Esophagus squamous epithelium (tissue), 5 donors: ENCODE results near the gene TPPP2. TPM values are rescaled to one million over a fixed set of nuclear protein-coding genes. Genes with fewer than 3 reads are reported as not detected.

Source experiments
- DNase-seq: peaks from one replicate; lab custom pipeline; 2025; lab: John Stamatoyannopoulos, UW
- H3K27ac ChIP-seq, 4 donors: fragments of 200-600 bp; sonication (generic); one replicate each; pipeline ENCODE4 v1.5.1; 2016 to 2019; ENCODE audit warnings: mild to moderate bottlenecking in 1 of 4
- H3K27me3 ChIP-seq, 4 donors: fragments of 200-600 bp; sonication (generic); 1 replicate in 3 of 4; 2 replicates in 1 of 4; pipeline versions ENCODE4 v1.5.1 to v1.6.0; 2017 to 2021; ENCODE audit warnings: antibody characterized with exemption in 1 of 4
- H3K36me3 ChIP-seq, 3 donors: fragments of 200-600 bp; sonication (generic); one replicate each; pipeline ENCODE4 v1.5.1; 2016 to 2019
- H3K4me1 ChIP-seq, 3 donors: fragments of 200-600 bp; sonication (generic); one replicate each; pipeline ENCODE4 v1.5.1; 2017 to 2019
- H3K4me3 ChIP-seq, 4 donors: fragments of 200-600 bp; sonication (generic); 1 replicate in 3 of 4; 2 replicates in 1 of 4; pipeline ENCODE4 v1.5.1; 2016 to 2019; ENCODE audit warnings: mild to moderate bottlenecking in 2 of 4, moderate library complexity in 1 of 4
- H3K9me3 ChIP-seq, 3 donors: fragments of 200-600 bp; sonication (generic); one replicate each; pipeline ENCODE4 v1.5.1; 2016 to 2019
- POLR2A ChIP-seq, 4 donors: fragments of 450-650 bp; IDR thresholded peaks; one replicate each; pipeline ENCODE4 v1.6.1; 2017; ENCODE audit warnings: antibody characterized with exemption in 4 of 4, mild to moderate bottlenecking in 4 of 4, moderate library complexity in 3 of 4
- WGBS, 2 donors: methylation state at CpG; one replicate each; pipeline ENCODE4 v1.1.5; 2018; 5-methylcytosine and 5-hydroxymethylcytosine counted together
- intact Hi-C: fragments of 100-400 bp; cut with DNase I; formaldehyde crosslinking; loops from one replicate; pipeline ENCODE4 v1.15.0; 2022
- total RNA-seq, 4 donors: library from RNA; depleted of rRNA; stranded (reverse); fragments of >200 nt; gene quantifications; one replicate each; pipeline ENCODE4 v1.1.0, GENCODE V29; 2016
- TF ChIP-seq, protein P1 (sequence below), 6 experiments: fragments of 450-650 bp in 4 of 6; fragments of 200-600 bp in 2 of 6; sonication (generic) in 2 of 6; IDR thresholded peaks; one replicate each; pipeline ENCODE4 v1.5.1; 2016 to 2019; ENCODE audit warnings: antibody characterized with exemption in 6 of 6, mild to moderate bottlenecking in 4 of 6, moderate library complexity in 4 of 6
- donor health status: DM: yes; HTN: yes; CAD: no.

Gene TPPP2
- total RNA-seq, 4 donors from 2014 or later: not detected

DNA sequence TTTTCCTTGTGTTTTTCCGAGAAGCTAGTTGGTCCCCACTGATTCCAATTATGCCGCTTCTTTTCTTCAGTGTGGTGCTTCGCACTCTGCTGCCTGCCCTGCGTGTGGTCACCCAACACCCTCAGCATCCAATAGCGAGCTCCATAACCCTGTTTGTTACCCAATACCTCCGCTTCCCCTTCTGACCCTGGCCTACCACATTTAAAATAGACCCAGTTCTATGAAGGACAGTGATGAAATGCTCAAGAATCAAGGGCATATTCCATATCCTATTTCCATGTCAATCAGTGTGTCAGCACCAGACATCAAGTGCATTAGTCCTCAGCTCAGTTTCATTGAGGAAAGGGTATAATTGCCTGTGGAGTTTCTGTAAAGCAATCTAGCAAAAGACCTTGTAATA is 14.7 kb upstream of the TPPP2 start:
- Histone ChIP-seq H3K36me3 (peaks cover 16 to 39% (median 20%) of the 10 kb centered on the region in 3 donors), H3K27ac (peak overlapping the region in 1 of 4 donors; percentile 12)

DNA sequence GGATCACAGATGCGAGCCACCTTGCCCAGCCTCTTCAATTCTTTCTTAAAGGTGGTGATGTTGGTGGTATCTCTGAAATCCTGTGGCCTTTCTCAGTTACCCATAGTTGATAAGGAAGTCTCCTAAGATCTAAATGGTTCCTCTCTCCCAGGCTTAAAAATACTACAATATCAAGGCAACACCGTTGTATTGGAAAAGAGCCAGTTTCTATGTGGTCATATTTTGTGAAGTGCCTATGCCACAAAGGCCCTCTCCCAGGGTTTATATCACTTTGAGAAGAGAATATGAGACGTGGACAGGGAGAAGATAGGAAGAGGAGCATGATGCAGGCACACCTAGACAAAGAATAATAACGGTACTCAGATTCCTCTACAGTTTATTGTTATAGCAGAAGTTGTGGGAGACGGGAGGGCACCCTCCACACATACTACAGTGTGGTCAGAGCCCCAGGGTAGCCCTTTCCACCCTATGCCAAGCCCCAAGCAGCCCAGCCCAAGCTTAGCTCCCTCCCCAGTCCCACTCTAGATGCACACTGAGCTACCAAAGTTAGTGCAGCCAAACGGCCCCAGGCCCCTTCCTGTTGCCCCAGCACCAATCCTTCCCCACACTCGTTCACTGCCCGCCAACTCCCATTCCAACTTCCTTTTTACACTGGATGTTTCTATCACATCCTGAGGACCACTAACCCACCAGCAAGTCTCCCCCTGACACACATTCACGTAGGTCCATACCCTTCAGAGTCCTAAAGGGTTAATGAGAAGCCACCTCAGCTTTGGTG is 13.4 kb upstream of the TPPP2 start:
- H3K4me3 ChIP-seq: no peak overlapping the region
- no peak overlapping the region for H3K27ac ChIP-seq
- peaks cover 0 to 41% (median 0%) of the 10 kb centered on the region in 3 donors for H3K4me1 ChIP-seq
- no peaks in the 10 kb centered on the region for H3K9me3 ChIP-seq
- no peaks in the 10 kb centered on the region for H3K27me3 ChIP-seq
- peaks cover 16 to 52% (median 23%) of the 10 kb centered on the region in 3 donors for H3K36me3 ChIP-seq
- DNase-seq: no peak
- WGBS, 2 donors: 68 to 69% methylated on average over 8 to 9 of the region's 9 CpGs
- intact Hi-C loops: loop anchor here (10.0 kb wide), 1 partner anchor 78 kb away; the partner anchor contains the start of gene ZNF219
- TF ChIP-seq POLR2A (IDR thresholded peaks at IDR 0.05): no peak
- TF ChIP-seq, protein P1, sequence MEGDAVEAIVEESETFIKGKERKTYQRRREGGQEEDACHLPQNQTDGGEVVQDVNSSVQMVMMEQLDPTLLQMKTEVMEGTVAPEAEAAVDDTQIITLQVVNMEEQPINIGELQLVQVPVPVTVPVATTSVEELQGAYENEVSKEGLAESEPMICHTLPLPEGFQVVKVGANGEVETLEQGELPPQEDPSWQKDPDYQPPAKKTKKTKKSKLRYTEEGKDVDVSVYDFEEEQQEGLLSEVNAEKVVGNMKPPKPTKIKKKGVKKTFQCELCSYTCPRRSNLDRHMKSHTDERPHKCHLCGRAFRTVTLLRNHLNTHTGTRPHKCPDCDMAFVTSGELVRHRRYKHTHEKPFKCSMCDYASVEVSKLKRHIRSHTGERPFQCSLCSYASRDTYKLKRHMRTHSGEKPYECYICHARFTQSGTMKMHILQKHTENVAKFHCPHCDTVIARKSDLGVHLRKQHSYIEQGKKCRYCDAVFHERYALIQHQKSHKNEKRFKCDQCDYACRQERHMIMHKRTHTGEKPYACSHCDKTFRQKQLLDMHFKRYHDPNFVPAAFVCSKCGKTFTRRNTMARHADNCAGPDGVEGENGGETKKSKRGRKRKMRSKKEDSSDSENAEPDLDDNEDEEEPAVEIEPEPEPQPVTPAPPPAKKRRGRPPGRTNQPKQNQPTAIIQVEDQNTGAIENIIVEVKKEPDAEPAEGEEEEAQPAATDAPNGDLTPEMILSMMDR (IDR thresholded peaks at IDR 0.05): no peak

More for the DNA sequence above, 14.7 kb upstream of the TPPP2 start:
- WGBS, 2 donors: 60 to 80% methylated on average over 6 of the region's 6 CpGs
- intact Hi-C loops: loop anchor here (10.0 kb wide), 1 partner anchor 79 kb away; the partner anchor contains the start of gene ZNF219
- no peak for DNase-seq
- H3K9me3 ChIP-seq: no peaks in the 10 kb centered on the region
- peaks cover 0 to 28% (median 0%) of the 10 kb centered on the region in 3 donors for H3K4me1 ChIP-seq
- H3K4me3 ChIP-seq: no peak overlapping the region
- no peaks in the 10 kb centered on the region for H3K27me3 ChIP-seq
- no peak for TF ChIP-seq POLR2A (IDR thresholded peaks at IDR 0.05)
- TF ChIP-seq, protein P1 (IDR thresholded peaks at IDR 0.05): no peak

DNA sequence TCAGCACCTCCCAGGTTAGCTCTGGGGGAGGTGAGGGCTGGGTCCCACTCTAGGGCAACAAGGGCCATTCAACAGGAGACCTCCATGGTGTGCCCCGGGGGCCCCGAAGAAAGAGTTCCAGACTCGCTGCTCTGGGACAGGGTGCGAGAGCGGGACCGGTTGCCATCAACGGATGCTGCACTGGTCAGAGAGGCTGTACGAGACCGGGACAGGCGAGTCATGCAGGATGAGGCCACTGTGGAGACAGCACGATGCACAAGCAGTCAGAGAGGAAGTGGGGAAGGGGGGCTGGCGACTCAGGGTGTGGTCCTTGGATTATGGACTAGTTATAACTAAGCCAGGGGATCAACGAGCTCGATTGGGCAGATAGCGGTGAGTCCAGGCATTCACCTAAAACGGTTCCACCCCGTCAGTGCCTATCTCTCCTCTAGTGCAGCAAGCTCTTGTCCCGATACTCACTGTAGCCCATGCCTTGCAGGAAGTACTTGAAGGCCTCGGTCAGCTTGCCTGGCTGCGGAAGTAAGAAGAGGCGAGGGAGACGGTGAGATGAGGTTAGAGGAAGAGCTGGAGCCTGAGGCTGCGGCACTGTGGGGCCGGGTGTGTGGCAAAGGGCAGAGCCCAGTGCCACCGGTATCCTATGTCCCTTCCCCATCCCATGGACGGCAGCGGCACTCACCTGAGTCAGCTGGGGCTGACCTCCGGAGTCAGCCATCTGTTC is 12.3 kb upstream of the TPPP2 start:
- Histone ChIP-seq H3K27me3 (no peaks in the 10 kb centered on the region), H3K9me3 (no peaks in the 10 kb centered on the region), H3K4me1 (peaks cover 0 to 45% (median 2%) of the 10 kb centered on the region in 3 donors), H3K4me3 (no peak overlapping the region), H3K27ac (no peak overlapping the region), H3K36me3 (peaks cover 16 to 60% (median 23%) of the 10 kb centered on the region in 3 donors)
- intact Hi-C loops: loop anchor here (10.0 kb wide), 1 partner anchor 77 kb away; the partner anchor contains the start of gene ZNF219
- DNase-seq: no peak
- TF ChIP-seq, protein P1 (IDR thresholded peaks at IDR 0.05): no peak
- TF ChIP-seq POLR2A (IDR thresholded peaks at IDR 0.05): no peak
- WGBS, 2 donors: 64 to 70% methylated on average over 18 to 24 of the region's 28 CpGs

- WGBS, 2 donors: 62 to 78% methylated on average over 6 to 7 of the region's 7 CpGs
- Histone ChIP-seq H3K9me3 (no peaks in the 10 kb centered on the region), H3K27me3 (no peaks in the 10 kb centered on the region), H3K36me3 (peaks cover 16 to 60% (median 23%) of the 10 kb centered on the region in 3 donors), H3K27ac (no peak overlapping the region), H3K4me3 (no peak overlapping the region), H3K4me1 (peaks cover 4 to 51% (median 8%) of the 10 kb centered on the region in 3 donors)
- intact Hi-C loops: loop anchor here (10.0 kb wide), 1 partner anchor 77 kb away; the partner anchor contains the start of gene ZNF219
- TF ChIP-seq, protein P1 (IDR thresholded peaks at IDR 0.05): no peak
- TF ChIP-seq POLR2A (IDR thresholded peaks at IDR 0.05): no peak
- DNase-seq: no peak
Observed at GRCh38 chr14:21018286-21018685, 11.7 kb upstream of the TPPP2 start.
